Tibial artery (tissue), 4 donors: ENCODE data around the gene SLX9.
A peak's percentile ranks its signal among the peaks of the same experiment; 100 is the strongest.

Experiments
- DNase-seq, 2 donors: peaks; one replicate each; pipeline ENCODE4 v3.0.0-alpha.2; 2019
- H3K27ac ChIP-seq, 2 donors: fragments of 200-600 bp; sonication (generic) in 1 of 2; 1 replicate in 1 of 2; 2 replicates in 1 of 2; pipeline ENCODE4 v1.5.1; 2018 to 2019; ENCODE audit warnings: mild to moderate bottlenecking in 1 of 2
- H3K27me3 ChIP-seq, 2 donors: fragments of 200-600 bp; sonication (generic) in 1 of 2; one replicate each; pipeline versions ENCODE4 v1.5.1 to v1.6.0; 2016 to 2019
- H3K36me3 ChIP-seq, 3 donors: fragments of 200-600 bp; sonication (generic) in 2 of 3; one replicate each; pipeline ENCODE4 v1.5.1; 2016 to 2019; ENCODE audit warnings: mild to moderate bottlenecking in 2 of 3
- H3K4me1 ChIP-seq, 4 donors: fragments of 200-600 bp; sonication (generic) in 2 of 4; 1 replicate in 3 of 4; 2 replicates in 1 of 4; pipeline ENCODE4 v1.5.1; 2016 to 2019
- H3K4me3 ChIP-seq, 2 donors: fragments of 200-600 bp; sonication (generic) in 1 of 2; 1 replicate in 1 of 2; 2 replicates in 1 of 2; pipeline ENCODE4 v1.5.1; 2018 to 2019; ENCODE audit warnings: mild to moderate bottlenecking in 2 of 2
- H3K9me3 ChIP-seq, 3 donors: fragments of 200-600 bp; sonication (generic) in 1 of 3; one replicate each; pipeline ENCODE4 v1.5.1; 2016 to 2019
- CTCF ChIP-seq, 2 experiments: fragments of 200-600 bp in 1 of 2; fragments of 450-650 bp in 1 of 2; IDR thresholded peaks; one replicate each; pipeline ENCODE4 v1.5.1; 2017 to 2019; ENCODE audit warnings: antibody characterized with exemption in 2 of 2, mild to moderate bottlenecking in 1 of 2, moderate library complexity in 1 of 2
- intact Hi-C: fragments of 100-400 bp; cut with DNase I; formaldehyde crosslinking; loops from one replicate; pipeline ENCODE4 v1.15.0; 2023; ENCODE audit warnings: low total_unique reads

The SLX9 gene

GRCh38 chr21:44970766-44971671, 31.2 kb downstream of the SLX9 start:
- H3K4me3 ChIP-seq = peak overlapping the region in 1 of 2 donors; percentile 2
- DNase-seq = no peak
- no peak for TF ChIP-seq CTCF (IDR thresholded peaks at IDR 0.05)
- intact Hi-C loops = loop anchor here (5.0 kb wide), 1 partner anchor 66 kb away; no protein-coding TSS in a partner anchor
- peaks cover 8 to 51% (median 15%) of the 10 kb centered on the region in 3 donors for H3K36me3 ChIP-seq
- H3K27ac ChIP-seq = peak overlapping the region; percentile 93 to 96
- no peaks in the 10 kb centered on the region for H3K9me3 ChIP-seq
- H3K4me1 ChIP-seq = peaks cover 5 to 97% (median 72%) of the 10 kb centered on the region in 4 donors
- no peaks in the 10 kb centered on the region for H3K27me3 ChIP-seq

- no peak for DNase-seq
- Histone ChIP-seq H3K4me3 (no peak overlapping the region), H3K4me1 (peaks cover 5 to 97% (median 70%) of the 10 kb centered on the region in 4 donors), H3K27me3 (no peaks in the 10 kb centered on the region), H3K36me3 (peaks cover 12 to 58% (median 17%) of the 10 kb centered on the region in 3 donors), H3K27ac (peak overlapping the region; percentile 93 to 96), H3K9me3 (no peaks in the 10 kb centered on the region)
- intact Hi-C loops = loop anchor here (5.0 kb wide), 1 partner anchor 66 kb away; no protein-coding TSS in a partner anchor
- TF ChIP-seq CTCF (IDR thresholded peaks at IDR 0.05) = no peak
Measured at GRCh38 chr21:44971672-44971995, 31.8 kb downstream of the SLX9 start.

- no peak for DNase-seq
- TF ChIP-seq CTCF (IDR thresholded peaks at IDR 0.05) = no peak
- Histone ChIP-seq H3K4me1 (peaks cover 2 to 97% (median 65%) of the 10 kb centered on the region in 4 donors), H3K36me3 (peaks cover 19 to 65% (median 25%) of the 10 kb centered on the region in 3 donors), H3K27me3 (no peaks in the 10 kb centered on the region), H3K27ac (peak overlapping the region; percentile 93 to 96), H3K9me3 (no peaks in the 10 kb centered on the region), H3K4me3 (no peak overlapping the region)
- intact Hi-C loops = loop anchor here (5.0 kb wide), 1 partner anchor 65 kb away; no protein-coding TSS in a partner anchor
Measured at GRCh38 chr21:44972301-44972814, 32.5 kb downstream of the SLX9 start.

- H3K27me3 ChIP-seq = no peaks in the 10 kb centered on the region
- intact Hi-C loops = loop anchor here (5.0 kb wide), 1 partner anchor 64 kb away; no protein-coding TSS in a partner anchor
Measured at GRCh38 chr21:44972821-44973220, 33.0 kb downstream of the SLX9 start.

More at GRCh38 chr21:44972821-44973220, 33.0 kb downstream of the SLX9 start:
- H3K27ac ChIP-seq = peak overlapping the region; percentile 93 to 96
- H3K36me3 ChIP-seq = peaks cover 24 to 69% (median 29%) of the 10 kb centered on the region in 3 donors
- peak overlapping the region in 1 of 2 donors; percentile 18 for H3K4me3 ChIP-seq
- H3K4me1 ChIP-seq = peaks cover 0 to 97% (median 62%) of the 10 kb centered on the region in 4 donors
- DNase-seq = peak in 1 of 2 donors; percentile 88
- TF ChIP-seq CTCF (IDR thresholded peaks at IDR 0.05) = no peak
- no peaks in the 10 kb centered on the region for H3K9me3 ChIP-seq
